HG03064 (cell line): ENCODE measurements around the gene PTCD1.
A peak's percentile ranks its signal among the peaks of the same experiment; 100 is the strongest.
"Not testable (repeated sequence)": the region's sequence is repeated elsewhere in the genome, so short reads cannot be mapped to it uniquely, and the experiment has no call there.

Source experiments
- ATAC-seq: cut with Tn5 transposase; IDR thresholded peaks from one replicate; pipeline ENCODE4 v1.9.1; 2021; ENCODE audit warnings: low read depth; ENCODE audit not compliant: unreplicated experiment

The PTCD1 gene

DNA sequence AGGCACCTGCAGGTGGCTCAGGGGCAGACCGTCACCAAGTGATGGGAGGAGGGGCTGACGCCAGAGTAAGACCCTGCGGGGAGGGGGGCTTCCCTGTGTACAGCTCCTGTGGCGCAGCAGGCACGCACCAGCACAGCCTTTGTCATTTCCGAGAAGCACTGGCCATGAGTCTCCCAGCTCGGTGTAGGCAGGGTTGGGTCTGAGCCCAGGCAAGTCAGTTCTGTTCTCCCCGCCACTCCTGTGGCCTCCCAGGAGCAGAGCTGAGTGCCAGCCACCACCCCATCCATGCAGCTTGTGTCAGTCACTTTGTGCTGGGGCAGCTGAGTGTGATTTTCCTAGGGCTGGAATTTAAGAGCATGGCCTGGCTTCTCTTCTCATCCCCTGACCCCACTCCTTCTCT is 13.3 kb upstream of the PTCD1 start:
- no peak for ATAC-seq

- ATAC-seq, result no peak
Observed at GRCh38 chr7:99449326-99449725, 10.7 kb upstream of the PTCD1 start.

GRCh38 chr7:99448855-99449254 is 10.3 kb upstream of the PTCD1 start:
- no peak for ATAC-seq

GRCh38 chr7:99447943-99448342 is 9.3 kb upstream of the PTCD1 start:
- no peak for ATAC-seq

- no peak for ATAC-seq
Observed at GRCh38 chr7:99446096-99446495, 7.5 kb upstream of the PTCD1 start.

GRCh38 chr7:99440195-99440594 is 1.6 kb upstream of the PTCD1 start:
- ATAC-seq, result no peak

- peak; percentile 7 for ATAC-seq
Observed at GRCh38 chr7:99437946-99438572, 539 bp downstream of the PTCD1 start.

DNA sequence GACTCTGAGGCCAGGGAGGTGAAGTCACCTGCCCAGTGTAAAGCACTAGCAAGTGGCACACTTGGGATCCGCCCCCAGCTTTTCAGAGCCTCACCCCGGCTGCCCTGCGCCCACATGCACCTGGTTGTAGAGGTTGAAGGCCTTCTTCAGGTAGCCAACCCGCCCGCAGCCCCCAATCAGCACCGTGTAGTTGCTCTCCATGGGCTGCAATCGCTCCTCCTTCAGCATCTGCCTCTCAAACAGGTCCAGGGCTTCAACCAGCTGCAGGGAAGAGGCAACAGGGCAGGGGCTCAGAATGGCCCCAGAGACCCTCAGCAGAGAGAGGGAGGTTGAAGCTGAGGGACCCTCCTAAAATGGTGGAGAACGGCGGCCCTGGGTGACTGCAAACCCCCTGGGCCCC is 5.4 kb downstream of the PTCD1 start:
- no peak for ATAC-seq

GRCh38 chr7:99431756-99432540 is 6.7 kb downstream of the PTCD1 start:
- not testable (repeated sequence) for ATAC-seq

GRCh38 chr7:99429756-99430155 is 8.8 kb downstream of the PTCD1 start:
- no peak for ATAC-seq

GRCh38 chr7:99428972-99429566 is 9.5 kb downstream of the PTCD1 start:
- ATAC-seq, result no peak

DNA sequence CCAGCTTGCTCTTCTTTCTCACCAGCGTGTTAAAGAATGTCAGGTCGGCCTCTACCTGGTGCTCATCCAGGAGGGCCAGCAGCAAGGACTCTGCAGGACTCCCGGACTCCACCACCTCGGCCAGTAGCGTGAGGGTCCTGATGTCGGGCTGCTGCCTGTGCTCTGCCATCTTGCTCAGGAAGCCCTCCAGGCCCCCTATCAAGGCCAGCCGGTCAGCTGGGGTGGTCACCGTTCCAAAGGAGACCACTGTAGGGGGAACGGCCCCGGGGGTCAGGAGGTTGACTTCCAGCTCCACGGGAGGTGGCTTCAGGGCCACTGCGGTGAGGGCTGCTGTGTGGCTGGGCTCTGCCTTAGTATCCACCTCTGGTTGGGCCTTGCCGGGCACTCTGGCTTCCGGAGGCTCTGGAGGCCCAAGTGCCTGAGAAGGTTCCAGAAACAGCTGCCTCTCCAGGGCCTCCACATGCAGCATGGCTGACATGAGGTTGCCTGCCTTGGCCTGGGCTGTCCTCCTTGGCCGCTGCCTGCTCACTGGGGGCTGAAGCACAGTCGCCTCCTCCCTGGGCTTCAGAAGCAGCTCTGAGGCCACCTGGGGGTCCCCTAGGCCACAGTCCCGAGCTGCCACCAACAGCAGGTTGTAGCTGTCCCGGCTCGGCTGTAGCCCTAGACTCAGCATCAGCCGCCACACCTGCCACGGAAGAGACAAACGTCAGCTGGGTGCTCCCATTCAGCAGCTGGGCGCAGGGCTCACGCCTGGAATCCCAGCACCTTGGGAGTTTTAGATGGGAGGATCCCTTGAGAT is 13.5 kb downstream of the PTCD1 start:
- no peak for ATAC-seq

DNA sequence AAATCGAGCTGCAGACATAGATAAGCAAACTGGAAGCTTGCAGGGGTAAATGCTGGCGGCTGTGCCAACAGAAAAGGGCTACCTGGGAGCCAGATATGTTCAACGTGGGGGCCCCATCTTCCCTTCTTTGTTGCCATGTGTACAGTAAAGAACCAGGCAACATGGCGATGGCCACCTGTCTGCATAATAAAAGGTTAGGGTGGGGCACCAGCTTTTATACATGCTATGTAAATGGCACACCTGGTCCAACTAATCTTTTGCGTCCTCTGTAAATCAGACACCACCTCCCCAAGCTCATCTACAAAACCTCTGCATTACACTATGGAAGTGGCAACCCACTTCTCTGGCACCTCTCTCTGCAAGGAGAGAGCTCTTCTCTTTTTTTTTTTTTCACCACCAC is 16.0 kb downstream of the PTCD1 start:
- no peak for ATAC-seq

- no peak for ATAC-seq
Observed at GRCh38 chr7:99422186-99422585, 16.4 kb downstream of the PTCD1 start.

GRCh38 chr7:99420986-99421385 is 17.6 kb downstream of the PTCD1 start:
- no peak for ATAC-seq

DNA sequence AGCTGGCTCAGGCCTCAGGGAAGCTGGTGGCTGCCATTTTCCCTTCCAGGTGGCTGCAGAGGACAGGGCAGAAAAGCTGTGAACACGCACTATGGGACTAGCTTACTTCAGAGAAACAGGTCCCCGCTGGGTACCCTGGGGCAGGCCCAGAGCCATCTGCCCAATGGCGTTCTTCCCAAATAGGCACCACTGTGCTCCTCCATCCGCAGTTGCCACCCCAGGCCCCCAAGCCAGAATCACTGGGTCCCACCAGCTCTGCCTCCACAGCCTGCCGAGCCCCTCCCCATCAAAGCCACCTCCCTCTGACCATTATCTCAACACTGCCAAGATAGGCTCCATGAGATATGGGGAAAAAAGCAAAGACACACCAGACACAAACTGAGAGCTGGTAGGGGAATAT is 18.4 kb downstream of the PTCD1 start:
- ATAC-seq, result no peak

- ATAC-seq, result no peak
Observed at GRCh38 chr7:99419323-99420021, 19.1 kb downstream of the PTCD1 start.

- ATAC-seq, result no peak
Observed at GRCh38 chr7:99418260-99418659, 20.3 kb downstream of the PTCD1 start.

DNA sequence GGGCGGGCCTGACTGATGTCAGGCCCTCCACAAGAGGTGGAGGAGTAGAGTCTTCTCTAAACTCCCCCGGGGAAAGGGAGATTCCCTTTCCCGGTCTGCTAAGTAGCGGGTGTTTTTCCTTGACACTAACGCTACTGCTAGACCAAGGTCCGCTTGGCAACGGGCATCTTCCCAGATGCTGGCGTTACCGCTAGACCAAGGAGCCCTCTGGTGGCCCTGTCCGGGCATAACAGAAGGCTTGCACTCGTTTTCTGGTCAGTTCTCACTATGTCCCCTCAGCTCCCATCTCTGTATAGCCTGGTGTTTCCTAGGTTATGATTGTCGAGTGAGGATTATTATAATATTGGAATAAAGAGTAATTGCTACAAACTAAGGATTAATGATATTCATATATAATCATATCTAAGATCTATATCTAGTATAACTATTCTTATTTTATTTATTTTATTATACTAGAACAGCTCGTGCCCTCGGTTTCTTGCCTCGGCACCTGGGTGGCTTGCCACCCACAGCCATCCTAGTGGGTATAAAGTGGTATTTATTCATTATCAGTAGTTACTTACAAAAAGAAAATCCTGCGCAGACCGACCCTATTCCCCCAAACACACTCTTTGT is 23.0 kb downstream of the PTCD1 start:
- ATAC-seq, result not testable (repeated sequence)

DNA sequence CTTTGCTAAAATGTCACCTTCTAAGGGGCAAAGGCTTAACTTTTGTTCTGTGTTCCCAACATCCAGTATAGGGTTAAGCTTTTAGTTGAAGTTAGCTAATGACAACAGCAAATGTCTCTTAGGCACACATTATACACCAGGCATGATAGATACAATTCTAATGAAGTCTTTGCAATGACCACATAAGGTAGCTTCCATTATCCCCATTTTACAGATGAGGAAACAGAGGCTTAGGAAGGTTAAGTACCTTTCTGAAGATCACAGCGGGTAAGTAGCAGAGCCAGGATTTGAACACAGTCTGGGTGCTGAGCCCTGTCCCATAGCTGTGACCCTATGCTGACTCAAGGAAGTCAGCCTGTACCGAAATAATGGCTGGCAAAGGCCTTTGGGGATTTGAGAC is 28.0 kb downstream of the PTCD1 start:
- ATAC-seq, result no peak
